BE2C (cell line): ENCODE data around the gene FAM120A.

Source experiments
- DNase-seq: peaks from one replicate; pipeline ENCODE4 v3.0.0-alpha.2; 2020
- H3K27me3 ChIP-seq: fragments of 250-450 bp; sonication (Bioruptor Pico); 2 replicates; pipeline ENCODE4 v1.5.1; 2020; ENCODE audit warnings: mild to moderate bottlenecking
- H3K36me3 ChIP-seq: fragments of 250-450 bp; sonication (Bioruptor Pico); 2 replicates; pipeline ENCODE4 v1.5.1; 2020; ENCODE audit warnings: mild to moderate bottlenecking
- H3K4me1 ChIP-seq: fragments of 250-450 bp; sonication (Bioruptor Pico); 2 replicates; pipeline ENCODE4 v1.5.1; 2020
- H3K4me3 ChIP-seq: 2 replicates; pipeline ENCODE4 v1.5.1; 2011; ENCODE audit warnings: low read depth, low read length
- H3K9me3 ChIP-seq: fragments of 250-450 bp; sonication (Bioruptor Pico); 2 replicates; pipeline ENCODE4 v1.5.1; 2020
- TF ChIP-seq, protein P1 (sequence below): IDR thresholded peaks from 2 replicates; pipeline ENCODE4 v1.5.1; 2012; ENCODE audit warnings: mild to moderate bottlenecking, low read depth, low read length

FAM120A gene

DNA sequence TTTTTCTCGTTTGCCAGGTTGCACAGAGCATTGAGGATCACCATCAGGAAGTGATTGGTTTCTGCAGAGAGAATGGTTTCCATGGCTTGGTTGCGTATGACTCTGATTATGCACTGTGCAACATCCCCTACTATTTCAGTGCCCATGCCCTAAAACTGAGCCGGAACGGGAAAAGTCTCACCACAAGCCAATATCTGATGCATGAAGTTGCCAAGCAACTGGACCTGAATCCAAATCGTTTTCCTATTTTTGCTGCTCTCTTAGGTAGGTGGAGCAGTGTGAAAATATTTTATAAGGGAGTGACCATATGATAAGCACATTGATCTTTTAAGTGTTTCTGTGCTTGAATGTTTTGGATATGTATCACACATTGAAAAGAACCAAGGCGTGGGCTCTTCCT, 19.6 kb downstream of the FAM120A start:
- H3K27me3 ChIP-seq = no peaks in the 10 kb centered on the region
- no peaks in the 10 kb centered on the region for H3K9me3 ChIP-seq
- no peak overlapping the region for H3K4me3 ChIP-seq
- TF ChIP-seq, protein P1, sequence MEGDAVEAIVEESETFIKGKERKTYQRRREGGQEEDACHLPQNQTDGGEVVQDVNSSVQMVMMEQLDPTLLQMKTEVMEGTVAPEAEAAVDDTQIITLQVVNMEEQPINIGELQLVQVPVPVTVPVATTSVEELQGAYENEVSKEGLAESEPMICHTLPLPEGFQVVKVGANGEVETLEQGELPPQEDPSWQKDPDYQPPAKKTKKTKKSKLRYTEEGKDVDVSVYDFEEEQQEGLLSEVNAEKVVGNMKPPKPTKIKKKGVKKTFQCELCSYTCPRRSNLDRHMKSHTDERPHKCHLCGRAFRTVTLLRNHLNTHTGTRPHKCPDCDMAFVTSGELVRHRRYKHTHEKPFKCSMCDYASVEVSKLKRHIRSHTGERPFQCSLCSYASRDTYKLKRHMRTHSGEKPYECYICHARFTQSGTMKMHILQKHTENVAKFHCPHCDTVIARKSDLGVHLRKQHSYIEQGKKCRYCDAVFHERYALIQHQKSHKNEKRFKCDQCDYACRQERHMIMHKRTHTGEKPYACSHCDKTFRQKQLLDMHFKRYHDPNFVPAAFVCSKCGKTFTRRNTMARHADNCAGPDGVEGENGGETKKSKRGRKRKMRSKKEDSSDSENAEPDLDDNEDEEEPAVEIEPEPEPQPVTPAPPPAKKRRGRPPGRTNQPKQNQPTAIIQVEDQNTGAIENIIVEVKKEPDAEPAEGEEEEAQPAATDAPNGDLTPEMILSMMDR = no peak
- H3K36me3 ChIP-seq = peaks cover 45% of the 10 kb centered on the region
- no peak for DNase-seq
- H3K4me1 ChIP-seq = no peaks in the 10 kb centered on the region

DNA sequence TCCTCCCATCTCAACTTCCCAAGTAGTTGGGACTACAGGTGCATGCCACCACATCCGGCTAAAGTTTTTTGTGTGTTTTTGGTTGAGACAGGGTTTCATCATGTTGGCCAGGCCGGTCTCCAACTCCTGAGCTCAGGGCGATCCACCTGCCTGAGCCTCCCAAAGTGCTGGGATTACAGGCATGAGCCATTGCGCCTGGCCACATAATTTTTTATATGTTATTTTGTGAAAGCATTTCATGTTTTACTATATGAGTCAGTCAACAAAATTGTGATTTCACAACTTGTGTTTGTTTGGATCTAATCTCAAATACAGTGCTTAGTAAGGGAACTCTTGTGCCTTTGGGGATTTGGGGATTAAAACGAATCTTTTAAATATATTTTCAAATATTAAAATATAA, 21.9 kb downstream of the FAM120A start:
- TF ChIP-seq, protein P1 = no peak
- H3K4me3 ChIP-seq = no peak overlapping the region
- H3K27me3 ChIP-seq = no peaks in the 10 kb centered on the region
- no peaks in the 10 kb centered on the region for H3K4me1 ChIP-seq
- no peak for DNase-seq
- no peaks in the 10 kb centered on the region for H3K9me3 ChIP-seq
- peaks cover 57% of the 10 kb centered on the region for H3K36me3 ChIP-seq

DNA sequence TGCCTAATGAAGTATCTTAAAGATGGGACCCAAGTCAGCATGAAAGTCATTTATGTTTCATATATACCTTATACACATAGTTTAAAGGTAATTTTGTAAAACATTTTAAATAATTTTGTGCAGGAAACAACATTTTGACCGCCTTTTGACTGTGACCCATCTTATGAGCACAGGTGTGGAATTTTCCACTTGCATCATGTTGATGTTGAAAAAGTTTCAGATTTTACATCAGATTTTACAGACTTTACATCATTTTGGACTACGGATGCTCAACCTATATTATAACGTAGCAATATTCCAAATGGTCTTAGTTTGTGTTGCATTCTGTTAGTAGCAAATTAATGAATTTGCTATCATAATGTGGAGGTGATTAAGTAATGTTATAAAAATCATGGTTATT, 23.6 kb downstream of the FAM120A start:
- TF ChIP-seq, protein P1 = no peak
- Histone ChIP-seq H3K4me1 (peaks cover 5% of the 10 kb centered on the region), H3K4me3 (no peak overlapping the region), H3K36me3 (peaks cover 65% of the 10 kb centered on the region), H3K27me3 (no peaks in the 10 kb centered on the region), H3K9me3 (no peaks in the 10 kb centered on the region)
- no peak for DNase-seq

DNA sequence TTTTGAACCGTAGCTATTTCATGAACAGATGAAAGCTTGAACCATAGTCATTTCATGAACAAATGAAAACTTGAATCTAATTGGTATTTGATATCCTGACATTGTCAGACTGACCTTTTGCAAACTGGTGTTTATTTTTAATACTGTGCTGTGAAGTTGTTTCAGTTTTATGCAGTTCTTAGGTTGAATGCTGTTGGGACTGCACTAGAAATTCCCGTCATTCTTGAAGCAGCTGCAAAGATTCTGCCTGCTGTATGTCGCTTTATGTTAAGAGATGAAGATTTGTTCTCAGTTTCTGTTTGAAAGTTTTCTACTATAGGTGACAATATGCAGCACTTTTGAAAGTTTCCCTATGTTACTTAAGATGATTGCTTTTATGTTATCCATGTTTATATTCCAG, 24.4 kb downstream of the FAM120A start:
- H3K27me3 ChIP-seq = no peaks in the 10 kb centered on the region
- no peaks in the 10 kb centered on the region for H3K9me3 ChIP-seq
- TF ChIP-seq, protein P1 = no peak
- H3K4me3 ChIP-seq = no peak overlapping the region
- no peak for DNase-seq
- peaks cover 65% of the 10 kb centered on the region for H3K36me3 ChIP-seq
- peaks cover 6% of the 10 kb centered on the region for H3K4me1 ChIP-seq

DNA sequence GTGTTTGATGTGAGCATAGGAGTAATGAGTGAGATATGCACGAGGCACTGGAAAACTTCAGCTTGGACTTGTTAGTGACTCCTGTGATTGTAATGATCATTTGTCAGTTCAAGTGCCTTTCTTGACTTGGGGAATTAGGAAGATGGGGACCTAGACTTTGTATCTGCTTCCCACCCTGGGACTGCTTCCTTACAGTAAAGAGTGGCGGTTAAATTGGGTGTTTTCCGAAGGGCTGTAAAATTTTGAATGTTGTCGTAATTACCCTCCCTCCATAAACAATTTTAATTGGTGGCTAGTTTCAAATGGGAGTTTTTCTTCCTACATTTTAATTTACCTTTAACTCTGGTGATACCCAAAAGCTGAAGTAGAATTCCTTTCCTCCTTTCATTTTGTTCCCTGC, 25.4 kb downstream of the FAM120A start:
- Histone ChIP-seq H3K36me3 (peaks cover 60% of the 10 kb centered on the region), H3K4me3 (no peak overlapping the region), H3K9me3 (no peaks in the 10 kb centered on the region), H3K27me3 (no peaks in the 10 kb centered on the region), H3K4me1 (peaks cover 6% of the 10 kb centered on the region)
- TF ChIP-seq, protein P1 = no peak
- no peak for DNase-seq

DNA sequence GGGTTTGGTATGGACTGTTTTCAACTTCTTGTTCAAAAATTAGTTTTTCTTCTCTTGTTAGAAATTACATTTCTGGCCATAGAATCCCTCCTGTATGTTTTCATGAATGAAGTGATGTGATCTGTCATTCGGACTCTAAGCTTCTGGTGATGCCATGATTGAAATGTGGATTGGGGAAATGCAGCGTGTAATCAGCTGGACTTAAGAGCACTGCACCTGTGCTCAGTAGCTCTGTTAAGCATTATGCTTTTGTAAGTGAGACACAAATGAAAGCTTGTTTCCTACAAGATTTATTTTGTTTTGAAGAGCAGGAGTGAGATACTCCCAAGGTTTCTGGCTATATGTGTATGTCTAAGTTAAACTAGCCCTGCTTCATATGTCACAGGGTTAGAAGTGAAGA, 25.9 kb downstream of the FAM120A start:
- no peaks in the 10 kb centered on the region for H3K9me3 ChIP-seq
- H3K36me3 ChIP-seq = peaks cover 57% of the 10 kb centered on the region
- peaks cover 6% of the 10 kb centered on the region for H3K4me1 ChIP-seq
- no peak overlapping the region for H3K4me3 ChIP-seq
- H3K27me3 ChIP-seq = no peaks in the 10 kb centered on the region
- no peak for DNase-seq
- TF ChIP-seq, protein P1 = no peak
